Right hindlimb (tissue), 1 donor: ENCODE measurements around the gene CEP68.

ENCODE experiments used
- DNase-seq: peaks from one replicate; pipeline ENCODE4 v3.0.0-alpha.2; 2018

The CEP68 gene

DNA sequence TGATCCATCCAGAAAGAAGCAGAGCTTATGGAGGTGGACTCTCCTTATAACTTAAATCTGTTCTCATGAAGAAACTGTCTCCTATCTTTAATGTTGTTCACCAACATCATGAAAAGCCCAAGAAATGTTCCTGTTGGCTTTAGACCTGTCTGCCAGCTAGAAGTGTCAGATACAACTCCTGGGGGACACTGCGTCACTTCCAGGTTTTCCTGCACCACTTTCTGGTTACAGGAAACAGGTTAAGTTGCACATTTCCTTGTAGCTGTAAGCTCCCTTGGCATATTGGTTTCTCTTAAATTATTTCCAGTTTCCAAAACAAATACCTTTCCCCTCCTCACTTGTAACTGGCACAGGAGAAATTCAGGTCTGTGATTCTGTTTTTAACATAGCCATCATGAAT, 2.9 kb downstream of the CEP68 start:
- no peak for DNase-seq

GRCh38 chr2:65061146-65061909, 5.1 kb downstream of the CEP68 start:
- DNase-seq = peak; percentile 21

GRCh38 chr2:65061910-65062339, 5.7 kb downstream of the CEP68 start:
- peak; percentile 11 for DNase-seq

DNA sequence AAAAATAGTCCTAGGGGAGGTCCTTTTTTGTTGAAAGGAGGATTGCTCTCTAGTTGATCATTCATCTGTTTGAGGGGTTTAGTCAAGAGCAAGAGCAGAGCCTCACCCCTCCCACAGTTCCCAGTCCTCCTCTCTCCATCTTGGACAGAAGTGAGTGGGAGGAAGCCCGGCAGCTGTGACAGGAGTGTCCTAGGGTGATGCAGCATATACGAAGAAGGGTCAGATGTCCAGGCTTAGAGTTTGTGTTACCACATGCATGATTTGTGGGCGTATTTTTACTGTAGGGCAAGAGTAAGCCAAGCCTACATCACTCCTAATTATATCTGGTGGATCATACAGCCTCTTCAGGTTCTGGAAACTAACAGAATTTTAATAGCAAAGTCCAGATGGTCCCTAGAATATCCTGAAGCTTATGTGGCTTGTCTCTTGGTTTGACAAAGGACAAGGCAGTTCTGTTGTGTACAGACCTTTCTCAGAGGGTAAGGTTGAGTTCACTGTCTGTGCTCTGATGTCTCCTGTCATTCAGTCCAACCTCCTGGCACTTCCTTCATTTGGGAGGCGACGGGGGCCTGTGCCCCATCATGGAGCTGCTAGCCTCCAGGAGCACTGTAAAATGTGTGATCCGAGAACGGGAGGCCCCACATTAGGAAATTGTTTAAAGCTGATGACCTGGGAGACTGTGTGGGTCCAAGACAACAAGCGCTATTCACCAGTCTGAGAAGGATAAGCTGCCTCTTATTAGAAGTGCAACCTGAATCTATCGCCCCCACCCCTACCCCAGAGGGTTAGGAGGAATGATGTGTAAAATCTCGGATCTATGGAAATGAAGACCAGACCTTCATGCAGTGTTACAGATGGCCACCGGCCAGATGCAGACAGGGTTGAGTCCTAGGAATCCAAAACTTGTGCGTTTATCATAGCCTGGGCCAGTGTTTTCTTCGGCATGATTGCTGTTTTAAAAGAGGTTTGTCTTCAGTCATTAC, 6.9 kb downstream of the CEP68 start:
- DNase-seq = no peak

DNA sequence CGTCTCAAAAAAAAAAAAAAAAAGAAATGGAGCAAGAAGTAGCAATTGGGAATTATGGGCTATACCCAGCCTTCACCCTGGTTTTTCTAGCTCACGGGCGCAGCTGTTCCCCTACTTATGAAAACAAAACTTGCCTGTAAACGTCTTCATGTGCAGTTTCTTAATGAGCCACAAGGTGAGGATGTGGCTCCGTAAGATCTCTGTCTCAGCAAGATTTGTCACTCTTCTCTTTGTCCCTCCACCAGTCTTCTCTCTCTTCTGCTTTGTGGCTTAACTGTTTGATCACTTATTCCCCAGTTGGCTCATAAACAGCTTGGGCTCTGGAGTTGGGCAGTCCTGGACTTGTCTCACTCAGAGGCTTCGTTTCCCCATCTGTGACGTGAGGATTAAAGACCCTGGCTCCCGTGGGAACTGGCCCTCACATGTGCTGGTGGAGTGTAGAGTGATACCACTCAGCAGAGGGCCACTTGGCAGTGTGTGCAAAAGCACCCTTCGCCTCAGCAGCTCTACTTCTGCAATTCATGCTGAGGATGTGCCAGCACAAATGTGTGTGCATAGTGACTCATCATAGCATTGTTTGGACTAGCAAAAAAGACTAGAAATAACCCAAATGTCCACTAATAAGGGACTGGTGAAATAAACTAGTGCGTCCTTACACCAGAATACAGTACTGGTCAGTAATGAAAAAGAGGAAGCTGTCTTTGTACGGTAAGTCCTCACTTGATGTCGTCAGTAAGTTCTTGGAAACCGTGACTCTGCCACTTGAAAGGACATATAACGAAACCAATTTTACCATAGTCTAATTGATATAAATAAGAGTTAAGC, 8.7 kb downstream of the CEP68 start:
- DNase-seq = peak; percentile 56

GRCh38 chr2:65067806-65068553, 11.8 kb downstream of the CEP68 start:
- no peak for DNase-seq

DNA sequence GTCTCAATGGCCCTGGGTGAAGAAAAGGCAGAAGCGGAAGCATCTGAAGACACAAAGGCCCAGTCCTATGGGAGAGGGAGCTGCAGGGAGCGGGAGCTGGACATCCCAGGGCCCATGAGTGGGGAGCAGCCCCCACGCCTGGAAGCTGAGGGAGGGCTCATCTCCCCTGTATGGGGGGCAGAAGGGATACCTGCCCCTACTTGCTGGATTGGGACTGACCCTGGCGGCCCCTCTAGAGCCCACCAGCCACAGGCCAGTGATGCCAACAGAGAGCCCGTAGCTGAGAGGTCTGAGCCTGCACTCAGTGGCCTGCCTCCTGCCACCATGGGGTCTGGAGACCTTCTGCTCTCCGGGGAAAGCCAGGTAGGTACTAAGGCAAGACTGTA, 13.2 kb downstream of the CEP68 start:
- no peak for DNase-seq

- no peak for DNase-seq
Observed at GRCh38 chr2:65070172-65070830, 14.1 kb downstream of the CEP68 start.

DNA sequence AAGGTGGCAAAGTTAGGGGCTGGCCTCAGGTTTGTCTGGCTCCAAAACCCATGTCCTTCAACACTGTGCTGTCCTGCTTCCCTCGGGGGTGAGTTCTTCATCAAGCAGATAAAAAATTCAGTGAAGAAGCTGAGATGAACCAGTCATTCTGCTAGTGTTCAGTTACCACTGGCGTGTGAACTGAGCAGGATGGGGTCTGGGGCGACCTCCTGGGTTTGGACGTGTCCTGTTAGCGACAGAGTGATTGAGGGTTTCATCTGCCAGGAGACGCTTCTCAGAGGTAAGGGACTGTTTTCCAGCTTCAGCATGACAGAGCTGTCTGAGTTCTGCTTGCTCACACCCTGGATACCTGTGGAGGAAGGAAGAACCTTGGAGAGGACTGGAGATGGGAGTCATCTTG, 14.6 kb downstream of the CEP68 start:
- no peak for DNase-seq

DNA sequence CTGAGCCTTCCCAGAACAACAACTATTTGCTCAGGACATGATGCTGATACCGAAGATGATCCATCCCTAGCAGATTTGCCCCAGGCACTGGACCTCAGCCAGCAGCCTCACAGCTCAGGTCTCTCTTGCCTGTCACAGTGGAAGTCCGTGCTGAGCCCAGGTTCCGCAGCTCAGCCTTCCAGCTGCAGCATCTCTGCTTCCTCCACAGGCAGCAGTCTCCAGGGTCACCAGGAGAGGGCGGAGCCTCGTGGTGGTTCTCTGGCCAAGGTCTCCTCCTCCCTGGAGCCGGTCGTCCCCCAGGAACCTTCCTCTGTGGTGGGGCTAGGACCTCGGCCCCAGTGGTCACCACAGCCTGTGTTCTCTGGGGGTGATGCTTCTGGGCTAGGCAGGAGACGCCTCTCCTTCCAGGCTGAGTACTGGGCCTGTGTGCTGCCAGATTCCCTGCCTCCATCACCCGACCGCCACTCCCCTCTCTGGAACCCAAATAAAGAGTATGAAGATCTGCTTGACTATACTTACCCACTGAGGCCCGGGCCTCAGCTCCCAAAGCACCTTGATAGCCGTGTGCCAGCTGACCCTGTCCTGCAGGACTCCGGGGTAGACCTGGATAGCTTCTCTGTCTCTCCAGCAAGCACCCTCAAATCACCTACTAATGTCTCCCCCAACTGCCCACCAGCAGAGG, 15.4 kb downstream of the CEP68 start:
- no peak for DNase-seq

GRCh38 chr2:65072181-65072970, 16.2 kb downstream of the CEP68 start:
- DNase-seq = no peak

- DNase-seq = no peak
Observed at GRCh38 chr2:65073879-65074565, 17.8 kb downstream of the CEP68 start.

DNA sequence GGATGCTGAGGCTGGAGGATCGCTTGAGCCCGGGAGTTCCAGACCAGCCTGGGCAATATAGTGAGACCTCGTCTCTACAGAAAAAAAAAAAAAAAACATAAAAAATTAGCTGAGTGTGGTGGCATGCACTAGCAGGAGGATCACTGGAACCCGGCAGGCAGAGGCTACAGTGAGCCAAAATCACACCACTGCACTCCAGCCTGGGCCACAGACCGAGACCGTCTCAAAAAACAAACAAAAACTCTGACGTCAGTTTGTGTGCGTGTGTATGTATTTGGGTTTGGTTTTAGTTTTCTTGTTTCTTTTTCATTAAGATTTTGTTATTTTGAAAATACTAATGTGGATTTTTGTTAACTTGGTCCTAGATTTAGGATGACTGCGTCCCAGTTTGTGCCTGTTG, 19.0 kb downstream of the CEP68 start:
- DNase-seq = no peak

DNA sequence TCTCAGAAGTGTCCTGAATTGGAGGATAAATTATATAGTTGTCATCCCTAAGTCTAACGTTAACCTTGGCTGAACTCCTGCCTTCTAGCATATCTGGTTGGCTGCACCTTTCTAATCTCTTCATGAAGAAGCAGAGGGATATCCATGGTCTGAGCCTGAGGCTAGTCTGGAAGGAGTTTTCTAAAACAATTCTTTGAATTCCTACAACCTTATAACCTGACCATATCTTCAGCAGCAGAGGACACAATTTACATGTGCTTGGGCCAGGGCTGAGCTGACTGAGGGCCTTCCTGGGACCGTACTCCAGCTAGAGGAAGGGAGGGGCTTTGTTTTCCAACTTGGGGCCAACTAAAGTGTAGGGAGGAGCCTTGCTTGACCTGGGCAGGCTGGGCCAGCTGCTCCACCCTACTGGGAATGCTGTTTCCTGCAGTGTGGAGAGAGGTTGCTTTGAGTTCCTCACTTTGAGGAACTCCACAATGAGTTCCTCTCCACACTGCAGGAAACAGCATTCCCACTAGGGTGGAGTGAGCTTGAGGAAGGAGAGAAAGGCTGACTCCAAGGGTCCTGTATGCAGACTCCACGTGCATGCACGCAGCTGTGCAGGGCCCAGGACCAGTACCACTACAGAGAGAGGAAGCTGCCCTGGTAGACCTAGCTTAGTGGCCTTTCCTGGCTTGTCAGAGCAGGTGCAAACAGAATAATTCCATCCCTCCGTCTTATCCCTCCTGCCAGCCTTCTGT, 19.6 kb downstream of the CEP68 start:
- DNase-seq = no peak

GRCh38 chr2:65076345-65076710, 20.1 kb downstream of the CEP68 start:
- DNase-seq = no peak

GRCh38 chr2:65077898-65078297, 21.7 kb downstream of the CEP68 start:
- no peak for DNase-seq

DNA sequence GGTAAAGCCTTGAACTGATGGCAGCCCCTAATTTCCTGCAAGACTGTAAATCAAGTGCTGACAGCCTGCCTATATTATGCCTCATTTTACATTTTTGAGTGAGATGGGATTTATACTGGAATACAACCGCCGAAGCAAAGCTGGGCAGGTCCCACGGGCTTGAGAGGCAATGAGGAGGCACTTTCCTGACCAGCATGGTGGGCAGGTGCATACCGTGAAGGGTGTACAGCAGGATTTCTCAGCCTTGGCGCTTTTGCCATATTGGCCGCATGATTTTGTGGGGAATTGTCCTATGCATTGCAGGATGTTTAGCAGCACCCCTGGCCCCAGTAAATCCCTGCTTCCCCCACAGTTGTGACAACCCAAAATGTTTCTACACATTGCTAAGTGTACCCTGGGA, 22.8 kb downstream of the CEP68 start:
- DNase-seq = no peak

GRCh38 chr2:65081232-65081685, 25.0 kb downstream of the CEP68 start:
- no peak for DNase-seq

GRCh38 chr2:65085148-65085547, 28.9 kb downstream of the CEP68 start:
- no peak for DNase-seq
